ENCODE results near the gene BET1L. TPM values are rescaled to one million over a fixed set of nuclear protein-coding genes. Genes with fewer than 3 reads are reported as not detected.

BET1L gene
- total RNA-seq, 1 donor from 2014 or later = 45.5 TPM

DNA sequence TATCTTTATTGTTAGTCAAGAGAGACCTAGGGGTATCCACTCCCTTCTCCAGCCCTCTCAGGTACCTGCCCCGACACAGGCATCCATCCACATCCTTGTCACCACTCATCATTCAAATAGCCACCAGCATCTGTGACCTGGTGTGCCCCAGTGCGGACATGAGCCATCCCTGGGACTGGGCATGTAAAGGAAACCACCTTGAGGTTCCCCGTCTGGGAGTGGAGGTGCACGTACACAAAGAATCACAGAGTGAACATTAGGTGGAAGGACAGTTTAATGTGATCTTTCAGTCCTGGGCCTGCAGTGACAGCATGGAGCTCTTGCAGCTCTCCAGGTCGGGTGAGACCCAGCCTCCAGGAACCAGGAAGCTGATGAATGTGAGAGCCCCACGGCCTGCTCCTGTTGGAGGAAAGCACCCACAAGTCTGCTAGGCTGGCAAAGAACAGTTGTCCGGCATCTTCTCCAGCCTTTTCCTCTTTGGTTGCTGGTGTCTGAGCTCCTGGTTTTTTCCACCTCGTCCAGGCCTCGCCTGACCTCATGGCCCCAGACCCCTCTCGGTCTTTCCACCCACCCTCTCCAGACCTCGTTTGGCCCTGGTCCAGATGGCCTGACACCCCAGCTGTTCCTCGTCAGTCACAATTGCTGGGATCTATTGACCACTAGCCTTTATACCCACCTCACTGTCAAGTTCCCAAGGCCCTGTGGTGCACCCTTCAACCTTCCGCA, 46.1 kb upstream of the BET1L start:
- DNase-seq = no peak
- Mint-ChIP-seq H3K36me3 (ENCODE audit: unreplicated experiment) (peaks cover 8% of the 10 kb centered on the region), H3K27ac (ENCODE audit: unreplicated experiment) (no peak overlapping the region), H3K27me3 (ENCODE audit: unreplicated experiment) (peaks cover 6% of the 10 kb centered on the region), H3K4me3 (ENCODE audit: unreplicated experiment) (no peak overlapping the region), H3K9me3 (ENCODE audit: unreplicated experiment) (peaks cover 9% of the 10 kb centered on the region), H3K4me1 (ENCODE audit: low read depth, unreplicated experiment) (peaks cover 27% of the 10 kb centered on the region)
- TF ChIP-seq, protein P1, sequence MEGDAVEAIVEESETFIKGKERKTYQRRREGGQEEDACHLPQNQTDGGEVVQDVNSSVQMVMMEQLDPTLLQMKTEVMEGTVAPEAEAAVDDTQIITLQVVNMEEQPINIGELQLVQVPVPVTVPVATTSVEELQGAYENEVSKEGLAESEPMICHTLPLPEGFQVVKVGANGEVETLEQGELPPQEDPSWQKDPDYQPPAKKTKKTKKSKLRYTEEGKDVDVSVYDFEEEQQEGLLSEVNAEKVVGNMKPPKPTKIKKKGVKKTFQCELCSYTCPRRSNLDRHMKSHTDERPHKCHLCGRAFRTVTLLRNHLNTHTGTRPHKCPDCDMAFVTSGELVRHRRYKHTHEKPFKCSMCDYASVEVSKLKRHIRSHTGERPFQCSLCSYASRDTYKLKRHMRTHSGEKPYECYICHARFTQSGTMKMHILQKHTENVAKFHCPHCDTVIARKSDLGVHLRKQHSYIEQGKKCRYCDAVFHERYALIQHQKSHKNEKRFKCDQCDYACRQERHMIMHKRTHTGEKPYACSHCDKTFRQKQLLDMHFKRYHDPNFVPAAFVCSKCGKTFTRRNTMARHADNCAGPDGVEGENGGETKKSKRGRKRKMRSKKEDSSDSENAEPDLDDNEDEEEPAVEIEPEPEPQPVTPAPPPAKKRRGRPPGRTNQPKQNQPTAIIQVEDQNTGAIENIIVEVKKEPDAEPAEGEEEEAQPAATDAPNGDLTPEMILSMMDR (IDR thresholded peaks at IDR 0.05; ENCODE audit: partially characterized antibody, unreplicated experiment) = no peak

DNA sequence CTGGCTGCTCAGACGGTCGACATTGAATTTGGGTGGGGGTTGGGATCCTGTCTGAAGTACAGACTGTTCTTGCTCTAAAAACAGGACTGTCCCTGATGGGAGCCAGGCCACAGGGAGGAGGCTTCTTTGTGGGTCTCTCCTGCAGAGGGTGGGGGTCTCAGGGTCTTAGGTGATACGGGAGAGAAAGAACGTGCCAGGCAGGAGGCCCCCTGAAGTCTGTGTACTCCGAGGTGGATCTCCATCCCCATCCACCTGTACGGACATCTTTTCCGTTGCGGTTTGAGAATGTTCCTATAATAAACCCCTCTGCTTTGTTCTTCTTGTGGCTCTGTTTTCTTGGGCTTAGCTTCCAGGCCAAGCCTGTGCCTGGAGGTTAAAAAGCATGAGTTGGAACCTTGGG, 45.5 kb upstream of the BET1L start:
- Mint-ChIP-seq H3K36me3 (ENCODE audit: unreplicated experiment) (peaks cover 4% of the 10 kb centered on the region), H3K27me3 (ENCODE audit: unreplicated experiment) (peaks cover 5% of the 10 kb centered on the region), H3K4me3 (ENCODE audit: unreplicated experiment) (no peak overlapping the region), H3K4me1 (ENCODE audit: low read depth, unreplicated experiment) (peaks cover 27% of the 10 kb centered on the region), H3K27ac (ENCODE audit: unreplicated experiment) (peak overlapping the region; percentile 89), H3K9me3 (ENCODE audit: unreplicated experiment) (peaks cover 7% of the 10 kb centered on the region)
- DNase-seq = no peak
- TF ChIP-seq, protein P1 (IDR thresholded peaks at IDR 0.05; ENCODE audit: partially characterized antibody, unreplicated experiment) = no peak

DNA sequence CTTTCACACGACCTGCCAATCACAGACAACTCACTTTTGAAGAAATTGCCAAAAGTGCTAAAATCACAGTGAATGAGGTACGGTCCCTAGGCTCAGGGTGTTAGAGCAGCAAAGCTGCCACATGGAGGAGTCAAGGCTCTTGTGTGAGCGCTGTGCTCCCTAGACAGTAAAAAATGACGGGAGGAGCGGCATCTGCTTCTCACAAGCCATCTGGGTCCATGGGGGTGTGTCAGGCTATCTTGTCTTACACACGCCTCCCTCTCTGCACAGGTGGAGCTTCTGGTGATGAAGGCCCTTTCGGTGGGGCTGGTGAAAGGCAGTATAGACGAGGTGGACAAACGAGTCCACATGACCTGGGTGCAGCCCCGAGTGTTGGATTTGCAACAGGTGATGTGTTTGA, 44.4 kb upstream of the BET1L start:
- H3K27me3 Mint-ChIP-seq (ENCODE audit: unreplicated experiment) = peaks cover 5% of the 10 kb centered on the region
- H3K4me3 Mint-ChIP-seq (ENCODE audit: unreplicated experiment) = peak overlapping the region; percentile 60
- H3K36me3 Mint-ChIP-seq (ENCODE audit: unreplicated experiment) = peaks cover 4% of the 10 kb centered on the region
- H3K4me1 Mint-ChIP-seq (ENCODE audit: low read depth, unreplicated experiment) = peaks cover 27% of the 10 kb centered on the region
- peak; percentile 71 for DNase-seq
- peaks cover 7% of the 10 kb centered on the region for H3K9me3 Mint-ChIP-seq (ENCODE audit: unreplicated experiment)
- H3K27ac Mint-ChIP-seq (ENCODE audit: unreplicated experiment) = peak overlapping the region; percentile 89
- TF ChIP-seq, protein P1 (IDR thresholded peaks at IDR 0.05; ENCODE audit: partially characterized antibody, unreplicated experiment) = no peak

GRCh38 chr11:250740-251299, 43.6 kb upstream of the BET1L start:
- peak; percentile 88 for DNase-seq
- H3K27ac Mint-ChIP-seq (ENCODE audit: unreplicated experiment) = peak overlapping the region; percentile 77
- peaks cover 7% of the 10 kb centered on the region for H3K9me3 Mint-ChIP-seq (ENCODE audit: unreplicated experiment)
- peaks cover 3% of the 10 kb centered on the region for H3K27me3 Mint-ChIP-seq (ENCODE audit: unreplicated experiment)
- peaks cover 27% of the 10 kb centered on the region for H3K4me1 Mint-ChIP-seq (ENCODE audit: low read depth, unreplicated experiment)
- TF ChIP-seq, protein P1 (IDR thresholded peaks at IDR 0.05; ENCODE audit: partially characterized antibody, unreplicated experiment) = peak; percentile 85
- H3K36me3 Mint-ChIP-seq (ENCODE audit: unreplicated experiment) = peaks cover 4% of the 10 kb centered on the region
- peak overlapping the region; percentile 63 for H3K4me3 Mint-ChIP-seq (ENCODE audit: unreplicated experiment)

GRCh38 chr11:250274-250673, 43.1 kb upstream of the BET1L start:
- Mint-ChIP-seq H3K27me3 (ENCODE audit: unreplicated experiment) (peaks cover 3% of the 10 kb centered on the region), H3K4me1 (ENCODE audit: low read depth, unreplicated experiment) (peaks cover 27% of the 10 kb centered on the region), H3K27ac (ENCODE audit: unreplicated experiment) (peak overlapping the region; percentile 62), H3K36me3 (ENCODE audit: unreplicated experiment) (peaks cover 4% of the 10 kb centered on the region), H3K9me3 (ENCODE audit: unreplicated experiment) (peaks cover 7% of the 10 kb centered on the region), H3K4me3 (ENCODE audit: unreplicated experiment) (no peak overlapping the region)
- DNase-seq = no peak
- TF ChIP-seq, protein P1 (IDR thresholded peaks at IDR 0.05; ENCODE audit: partially characterized antibody, unreplicated experiment) = no peak
